Measurements from ENCODE around the gene AKR1D1.
A peak's percentile ranks its signal among the peaks of the same experiment; 100 is the strongest.
"Not testable (repeated sequence)": the region's sequence is repeated elsewhere in the genome, so short reads cannot be mapped to it uniquely, and the experiment has no call there.

Gene AKR1D1

GRCh38 chr7:138074540-138074939 lies 1.7 kb upstream of the AKR1D1 start:
- no peak for DNase-seq

GRCh38 chr7:138075350-138075749 lies 909 bp upstream of the AKR1D1 start:
- DNase-seq, result no peak

- not testable (repeated sequence) for DNase-seq
These were observed 473 bp upstream of the AKR1D1 start for GRCh38 chr7:138075786-138076185.

GRCh38 chr7:138077809-138078208 lies 1.6 kb downstream of the AKR1D1 start:
- no peak for DNase-seq

GRCh38 chr7:138079137-138079536 lies 2.9 kb downstream of the AKR1D1 start:
- DNase-seq, result no peak

GRCh38 chr7:138081868-138082267 lies 5.6 kb downstream of the AKR1D1 start:
- no peak for DNase-seq

GRCh38 chr7:138083859-138084258 lies 7.6 kb downstream of the AKR1D1 start:
- no peak for DNase-seq

GRCh38 chr7:138086563-138087270 lies 10.5 kb downstream of the AKR1D1 start:
- DNase-seq, result no peak

GRCh38 chr7:138089080-138089901 lies 13.0 kb downstream of the AKR1D1 start:
- no peak for DNase-seq

- DNase-seq, result no peak
These were observed 14.8 kb downstream of the AKR1D1 start for GRCh38 chr7:138091032-138091431.

- not testable (repeated sequence) for DNase-seq
These were observed 15.6 kb downstream of the AKR1D1 start for GRCh38 chr7:138091840-138092239.

- no peak for DNase-seq
These were observed 16.3 kb downstream of the AKR1D1 start for GRCh38 chr7:138092486-138093028.

- DNase-seq, result no peak
These were observed 20.0 kb downstream of the AKR1D1 start for GRCh38 chr7:138095972-138096935.

- peak; percentile 20 to 72 for DNase-seq
These were observed 20.9 kb downstream of the AKR1D1 start for GRCh38 chr7:138097064-138097741.

- no peak for DNase-seq
These were observed 23.6 kb downstream of the AKR1D1 start for GRCh38 chr7:138099813-138100212.

- DNase-seq, result no peak
These were observed 29.0 kb downstream of the AKR1D1 start for GRCh38 chr7:138105221-138105620.

- DNase-seq, result no peak
These were observed 38.8 kb downstream of the AKR1D1 start for GRCh38 chr7:138115047-138115446.

- DNase-seq, result no peak
These were observed 39.9 kb downstream of the AKR1D1 start for GRCh38 chr7:138116141-138116540.

GRCh38 chr7:138116892-138117291 lies 40.6 kb downstream of the AKR1D1 start:
- no peak for DNase-seq

- no peak for DNase-seq
These were observed 44.0 kb downstream of the AKR1D1 start for GRCh38 chr7:138120140-138120827.

GRCh38 chr7:138122162-138122561 lies 45.9 kb downstream of the AKR1D1 start:
- DNase-seq, result no peak

- no peak for DNase-seq
These were observed 48.9 kb downstream of the AKR1D1 start for GRCh38 chr7:138125119-138125518.
